Kidney (tissue), 14 donors: ENCODE data around the gene PRDM16. TPM values are rescaled to one million over a fixed set of nuclear protein-coding genes. Genes with fewer than 3 reads are reported as not detected.

Source experiments
- DNase-seq, 5 donors: peaks; one replicate each; pipeline ENCODE4 v3.0.0-alpha.2; 2013 to 2020
- FAIRE-seq: peaks from 2 replicates; lab custom pipeline; 2012; peaks lifted over from hg19 to GRCh38; lab: Jason Lieb, UNC
- H3K27ac ChIP-seq, 2 donors: one replicate each; pipeline ENCODE4 v1.7.0; 2013; ENCODE audit warnings: low read depth in 2 of 2, low read length in 2 of 2, inconsistent platforms in 1 of 2
- H3K27me3 ChIP-seq: one replicate; pipeline ENCODE4 v1.7.1; 2013; ENCODE audit warnings: low read length, inconsistent platforms; ENCODE audit not compliant: control insufficient read depth, insufficient read depth
- H3K36me3 ChIP-seq, 3 donors: one replicate each; pipeline versions ENCODE4 v1.7.0 to v1.7.1; 2013; ENCODE audit warnings: low read length in 3 of 3, control low read depth in 1 of 3, inconsistent platforms in 1 of 3; ENCODE audit not compliant: insufficient read depth in 3 of 3, control insufficient read depth in 2 of 3
- H3K4me1 ChIP-seq, 3 donors: one replicate each; pipeline versions ENCODE4 v1.7.0 to v1.7.1; 2013; ENCODE audit warnings: low read length in 3 of 3, inconsistent platforms in 1 of 3, low read depth in 1 of 3; ENCODE audit not compliant: control insufficient read depth in 2 of 3, insufficient read depth in 2 of 3
- H3K4me3 ChIP-seq, 3 donors: one replicate each; pipeline versions ENCODE4 v1.7.0 to v1.8.1; 2013; ENCODE audit warnings: low read length in 3 of 3, control low read depth in 1 of 3, inconsistent platforms in 1 of 3
- H3K9ac ChIP-seq, 3 donors: one replicate each; pipeline versions ENCODE4 v1.7.0 to v1.7.1; 2013; ENCODE audit warnings: low read length in 3 of 3, control low read depth in 1 of 3, inconsistent platforms in 1 of 3
- H3K9me3 ChIP-seq, 3 donors: one replicate each; pipeline versions ENCODE4 v1.7.0 to v1.7.1; 2013; ENCODE audit warnings: low read length in 3 of 3, control low read depth in 1 of 3, inconsistent platforms in 1 of 3; ENCODE audit not compliant: control insufficient read depth in 2 of 3, insufficient read depth in 1 of 3
- intact Hi-C: fragments of 100-400 bp; cut with DNase I; formaldehyde crosslinking; loops from one replicate; pipeline ENCODE4 v1.11.1; 2022
- polyA plus RNA-seq: library from polyadenylated mRNA; stranded (reverse); fragments of 350-450 nt; fragmentation: Illumina TruSeq; extraction: RNeasy Lipid Tissue Mini Kit (QIAGEN cat#74804); gene quantifications from one replicate; pipeline ENCODE4 v1.2.3, GENCODE V29; 2014; ENCODE audit warnings: low read depth, low replicate concordance; ENCODE audit not compliant: insufficient read depth
- total RNA-seq: library from RNA; stranded (reverse); fragmentation: NEBNext Ultra II Directional; extraction: Animal tissue kit (Norgen Biotek cat#: 25700); gene quantifications from one replicate; pipeline ENCODE4 v1.2.1, GENCODE V29; 2021
- TF ChIP-seq, protein P1 (sequence below): IDR thresholded peaks from 3 replicates; pipeline ENCODE4 v1.5.1; 2012; ENCODE audit warnings: mild to moderate bottlenecking, moderate library complexity, borderline replicate concordance; ENCODE audit not compliant: insufficient read depth; ENCODE audit errors: extremely low read depth
- donor health status: control.
- donor health status: control.
- donor health status: control.
- donor health status: control.
- donor health status: control.
- donor health status: DM: yes; HTN: yes; CAD: no.
- donor health status: Normal renal cell carcinoma (clear cell type).

The PRDM16 gene
- total and polyA plus RNA-seq, 2 donors from 2014 or later = 3.0 to 21.9 TPM

DNA sequence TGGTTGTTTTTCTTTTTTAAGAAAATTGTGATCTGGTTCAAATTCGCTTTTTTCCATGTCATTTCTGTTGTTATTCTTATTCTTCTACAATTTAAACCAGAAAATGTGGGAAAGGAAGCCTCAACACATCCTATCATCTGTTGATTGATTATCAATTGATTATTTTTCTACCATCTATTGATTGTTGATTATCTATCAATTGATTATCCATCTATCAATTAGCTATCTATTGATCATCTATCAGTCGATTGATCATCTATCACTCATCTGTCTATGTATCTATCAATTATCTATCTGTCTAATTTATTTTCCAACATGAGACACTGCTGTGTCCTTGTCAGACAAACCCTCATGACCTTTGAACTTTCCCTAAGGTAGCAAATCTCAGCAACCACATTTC, 249.3 kb downstream of the PRDM16 start:
- no peak overlapping the region for H3K4me3 ChIP-seq
- H3K27ac ChIP-seq = no peak overlapping the region
- no peaks in the 10 kb centered on the region for H3K9me3 ChIP-seq
- no peak for DNase-seq
- intact Hi-C loops = no loop called here
- H3K36me3 ChIP-seq = no peaks in the 10 kb centered on the region
- peaks cover 12% of the 10 kb centered on the region for H3K27me3 ChIP-seq
- no peak for FAIRE-seq
- H3K9ac ChIP-seq = no peak overlapping the region
- H3K4me1 ChIP-seq = peaks cover 2 to 13% (median 8%) of the 10 kb centered on the region in 3 donors
- TF ChIP-seq, protein P1, sequence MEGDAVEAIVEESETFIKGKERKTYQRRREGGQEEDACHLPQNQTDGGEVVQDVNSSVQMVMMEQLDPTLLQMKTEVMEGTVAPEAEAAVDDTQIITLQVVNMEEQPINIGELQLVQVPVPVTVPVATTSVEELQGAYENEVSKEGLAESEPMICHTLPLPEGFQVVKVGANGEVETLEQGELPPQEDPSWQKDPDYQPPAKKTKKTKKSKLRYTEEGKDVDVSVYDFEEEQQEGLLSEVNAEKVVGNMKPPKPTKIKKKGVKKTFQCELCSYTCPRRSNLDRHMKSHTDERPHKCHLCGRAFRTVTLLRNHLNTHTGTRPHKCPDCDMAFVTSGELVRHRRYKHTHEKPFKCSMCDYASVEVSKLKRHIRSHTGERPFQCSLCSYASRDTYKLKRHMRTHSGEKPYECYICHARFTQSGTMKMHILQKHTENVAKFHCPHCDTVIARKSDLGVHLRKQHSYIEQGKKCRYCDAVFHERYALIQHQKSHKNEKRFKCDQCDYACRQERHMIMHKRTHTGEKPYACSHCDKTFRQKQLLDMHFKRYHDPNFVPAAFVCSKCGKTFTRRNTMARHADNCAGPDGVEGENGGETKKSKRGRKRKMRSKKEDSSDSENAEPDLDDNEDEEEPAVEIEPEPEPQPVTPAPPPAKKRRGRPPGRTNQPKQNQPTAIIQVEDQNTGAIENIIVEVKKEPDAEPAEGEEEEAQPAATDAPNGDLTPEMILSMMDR = no peak

DNA sequence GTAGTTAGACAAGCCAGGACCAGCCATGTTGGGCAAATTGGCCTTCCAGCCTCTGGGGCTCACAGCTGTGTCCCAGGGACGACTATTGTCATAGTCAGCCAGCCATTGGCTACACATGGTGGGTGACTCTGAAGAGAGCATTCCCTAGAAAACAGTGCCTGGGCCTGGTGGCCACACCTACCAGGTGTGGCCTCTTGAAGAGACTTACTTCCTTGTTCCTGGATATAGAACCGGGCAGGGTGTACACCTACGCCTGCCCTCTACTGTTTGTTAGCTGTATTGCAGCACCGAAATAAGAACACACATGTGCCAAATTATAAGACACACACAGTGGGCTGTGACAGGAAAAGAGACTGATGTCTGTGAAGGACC, 250.9 kb downstream of the PRDM16 start:
- DNase-seq (peak in 2 of 5 donors; percentile 54 to 66), FAIRE-seq (no peak)
- peaks cover 0 to 8% (median 0%) of the 10 kb centered on the region in 3 donors for H3K4me1 ChIP-seq
- intact Hi-C loops = no loop called here
- H3K36me3 ChIP-seq = no peaks in the 10 kb centered on the region
- H3K9me3 ChIP-seq = no peaks in the 10 kb centered on the region
- H3K27ac ChIP-seq = no peak overlapping the region
- H3K4me3 ChIP-seq = no peak overlapping the region
- TF ChIP-seq, protein P1 = peak; percentile 62
- H3K27me3 ChIP-seq = peaks cover 12% of the 10 kb centered on the region
- no peak overlapping the region for H3K9ac ChIP-seq

DNA sequence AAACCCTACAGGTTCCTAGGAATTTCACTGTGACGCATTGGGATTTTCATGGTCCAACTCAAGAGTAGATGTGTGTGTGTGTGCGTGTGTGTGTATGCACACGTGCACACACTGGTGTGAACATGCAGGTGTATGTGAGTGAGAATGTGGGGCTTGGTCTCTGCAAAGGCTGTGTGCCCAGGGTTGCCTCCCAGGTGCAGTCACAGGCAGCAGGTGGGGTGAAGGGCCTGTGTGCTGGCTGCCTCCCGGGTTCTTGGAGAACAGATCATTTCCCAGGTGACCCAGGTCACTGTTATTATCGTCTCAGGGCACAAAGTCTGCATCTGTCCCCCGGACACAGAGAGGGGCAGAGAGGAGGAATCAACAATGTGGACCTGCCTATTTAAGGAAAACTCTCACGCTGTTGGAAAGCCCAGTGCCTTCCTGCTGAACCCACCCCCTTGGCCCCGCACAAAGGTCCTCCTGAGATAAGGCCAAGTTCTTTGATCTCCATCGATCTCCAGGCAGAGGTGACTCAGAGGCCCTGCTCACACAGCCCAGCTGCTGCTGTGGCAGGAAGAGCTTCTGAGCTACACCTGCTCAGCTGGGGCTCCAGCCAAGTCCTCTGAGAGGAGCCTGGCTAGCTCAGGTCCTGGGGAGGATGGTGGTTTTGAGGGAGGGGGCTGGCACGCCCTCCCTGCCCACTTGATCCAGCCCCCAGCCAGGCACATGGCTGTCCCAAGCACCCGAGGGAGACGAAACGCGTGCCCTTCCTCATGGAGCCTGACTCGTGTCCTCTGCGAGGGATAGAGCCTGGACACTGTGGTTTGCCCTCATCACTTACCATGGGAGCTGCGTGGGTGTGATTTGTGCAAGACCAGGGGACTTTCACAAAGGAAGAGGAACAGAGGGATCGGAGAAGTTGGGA, 251.5 kb downstream of the PRDM16 start:
- Histone ChIP-seq H3K4me1 (peaks cover 0 to 8% (median 0%) of the 10 kb centered on the region in 3 donors), H3K9me3 (no peaks in the 10 kb centered on the region), H3K4me3 (no peak overlapping the region), H3K36me3 (no peaks in the 10 kb centered on the region), H3K27ac (no peak overlapping the region), H3K9ac (no peak overlapping the region), H3K27me3 (peaks cover 12% of the 10 kb centered on the region)
- FAIRE-seq (no peak), DNase-seq (no peak)
- intact Hi-C loops = no loop called here
- TF ChIP-seq, protein P1 = no peak
